B cell (primary cell): ENCODE results near the gene ZEB2. TPM values are rescaled to one million over a fixed set of nuclear protein-coding genes. Genes with fewer than 3 reads are reported as not detected.

Experiments used
- ATAC-seq: fragments of 200-7000 bp; cut with Tn5 transposase; one replicate; pipeline ENCODE4 v1.10.0; 2021; ENCODE audit warnings: low read depth, mild to moderate bottlenecking, moderate number of reproducible peaks, moderate library complexity
- CTCF ChIA-PET: fragments of 350-600 bp; sonication (Branson Sonifier 250); formaldehyde crosslinking; loops from one replicate; lab custom pipeline; 2021; ENCODE audit warnings: antibody characterized with exemption, inconsistent platforms; lab: Charles Lee
- POLR2A ChIA-PET: fragments of 350-600 bp; sonication (Branson Sonifier 250); formaldehyde crosslinking; loops from one replicate; lab custom pipeline; 2021; ENCODE audit warnings: antibody characterized with exemption; lab: Charles Lee
- DNase-seq: peaks from one replicate; pipeline ENCODE4 v3.0.0; 2013
- H2AFZ ChIP-seq: 2 replicates; pipeline ENCODE4 v1.6.1; 2012; ENCODE audit warnings: mild to moderate bottlenecking, low read depth, low read length; ENCODE audit not compliant: insufficient read depth, poor library complexity, severe bottlenecking
- H3K27ac ChIP-seq, 2 donors: 1 replicate in 1 of 2; 2 replicates in 1 of 2; pipeline ENCODE4 v1.5.1; 2012 to 2013; ENCODE audit warnings: low read length in 2 of 2, mild to moderate bottlenecking in 2 of 2, moderate library complexity in 1 of 2
- H3K27me3 ChIP-seq, 4 experiments: fragments of 200-600 bp in 1 of 4; sonication (generic) in 1 of 4; replicated peaks in 1 of 4; 1 replicate in 2 of 4; 2 replicates in 2 of 4; pipeline versions ENCODE4 v1.6.1 to v1.7.0; 2013 to 2016; ENCODE audit warnings: low read length in 3 of 4, mild to moderate bottlenecking in 2 of 4, mixed read lengths in 1 of 4, moderate library complexity in 1 of 4; ENCODE audit not compliant: insufficient read depth in 4 of 4, control insufficient read depth in 3 of 4; ENCODE audit errors: control extremely low read depth in 1 of 4
- H3K36me3 ChIP-seq, 2 experiments: replicated peaks in 1 of 2; 1 replicate in 1 of 2; 2 replicates in 1 of 2; pipeline versions ENCODE4 v1.6.1 to v1.7.1; 2013; ENCODE audit warnings: low read length in 1 of 2; ENCODE audit not compliant: insufficient read depth in 2 of 2, control insufficient read depth in 1 of 2; ENCODE audit errors: control extremely low read depth in 1 of 2, extremely low read depth in 1 of 2
- H3K4me1 ChIP-seq, 2 donors: fragments of 200-600 bp in 1 of 2; sonication (generic) in 1 of 2; 1 replicate in 1 of 2; 2 replicates in 1 of 2; pipeline versions ENCODE4 v1.5.1 to v1.6.1; 2013 to 2017; ENCODE audit warnings: low read length in 2 of 2; ENCODE audit not compliant: control insufficient read depth in 2 of 2, insufficient read depth in 2 of 2
- H3K4me2 ChIP-seq: replicated peaks from 2 replicates; pipeline ENCODE3; 2012; ENCODE audit warnings: mild to moderate bottlenecking, low read depth, low read length; ENCODE audit not compliant: poor library complexity, severe bottlenecking
- H3K4me3 ChIP-seq, 5 experiments: fragments of 200-600 bp in 1 of 5; sonication (generic) in 1 of 5; 1 replicate in 3 of 5; 2 replicates in 2 of 5; pipeline versions ENCODE4 v1.5.1 to v1.7.0; 2011 to 2016; ENCODE audit warnings: low read length in 4 of 5, mild to moderate bottlenecking in 4 of 5, low read depth in 2 of 5, control low read depth in 1 of 5, moderate library complexity in 1 of 5; ENCODE audit not compliant: insufficient read depth in 1 of 5; ENCODE audit errors: control extremely low read depth in 1 of 5, extremely low read depth in 1 of 5
- H3K79me2 ChIP-seq: fragments of 200-600 bp; sonication (generic); one replicate; pipeline ENCODE4 v1.6.0; 2016; ENCODE audit warnings: low read length; ENCODE audit not compliant: control insufficient read depth, insufficient read depth
- H3K9ac ChIP-seq: fragments of 200-600 bp; sonication (generic); 2 replicates; pipeline ENCODE4 v1.6.1; 2017; ENCODE audit warnings: mild to moderate bottlenecking, low read length, moderate library complexity
- H3K9me3 ChIP-seq, 3 donors: one replicate each; pipeline versions ENCODE4 v1.6.1 to v1.7.1; 2013; ENCODE audit warnings: low read length in 2 of 3; ENCODE audit not compliant: control insufficient read depth in 2 of 3, insufficient read depth in 1 of 3; ENCODE audit errors: control extremely low read depth in 1 of 3
- H4K20me1 ChIP-seq: 2 replicates; pipeline ENCODE4 v1.6.0; 2012; ENCODE audit warnings: mild to moderate bottlenecking, low read length; ENCODE audit not compliant: insufficient read depth, control insufficient read depth, poor library complexity, severe bottlenecking
- H3K27ac Mint-ChIP-seq: one replicate; pipeline ENCODE4 v1.8.0; 2021; ENCODE audit warnings: mixed read lengths
- H3K27me3 Mint-ChIP-seq: one replicate; pipeline ENCODE4 v1.8.0; 2021; ENCODE audit warnings: mixed read lengths
- H3K4me1 Mint-ChIP-seq: one replicate; pipeline ENCODE4 v1.8.0; 2021; ENCODE audit warnings: mixed read lengths
- H3K4me3 Mint-ChIP-seq: one replicate; pipeline ENCODE4 v1.8.0; 2021; ENCODE audit warnings: mixed read lengths
- H3K9me3 Mint-ChIP-seq: one replicate; pipeline ENCODE4 v1.8.0; 2022; ENCODE audit warnings: mixed read lengths; ENCODE audit not compliant: insufficient read depth
- EZH2 ChIP-seq: IDR thresholded peaks from 2 replicates; pipeline ENCODE4 v1.6.1; 2012; ENCODE audit warnings: borderline replicate concordance, low read depth, mild to moderate bottlenecking, moderate library complexity, low read length; ENCODE audit not compliant: insufficient read depth, poor library complexity, severe bottlenecking
- WGBS: methylation state at CpG from one replicate; pipeline ENCODE4 v1.1.5; 2013; ENCODE audit warnings: missing lambda C conversion rate; ENCODE audit not compliant: insufficient coverage; 5-methylcytosine and 5-hydroxymethylcytosine counted together
- intact Hi-C: fragments of 100-400 bp; cut with micrococcal nuclease; formaldehyde crosslinking; loops from one replicate; pipeline ENCODE4 v1.10.0; 2022
- polyA plus RNA-seq: library from polyadenylated mRNA; depleted of rRNA; stranded (reverse); fragments of >200 nt; gene quantifications from 2 replicates; pipeline ENCODE4 v1.2.3, GENCODE V29; 2012
- total RNA-seq, 2 donors: library from RNA; stranded (reverse); fragments of 120-200 nt in 1 of 2; gene quantifications; 1 replicate in 1 of 2; 2 replicates in 1 of 2; pipeline versions ENCODE4 v1.2.3 to v1.2.4, GENCODE V29; 2013 to 2022
- TF ChIP-seq, protein P1 (sequence below): fragments of 200-600 bp; IDR thresholded peaks from one replicate; pipeline ENCODE4 v1.8.0; 2022; ENCODE audit warnings: antibody characterized with exemption, mild to moderate bottlenecking

The ZEB2 gene
- total and polyA plus RNA-seq, 2 donors (not counting 1 experiment from before 2014, with no cell fraction given) = 56.3 to 217 TPM

DNA sequence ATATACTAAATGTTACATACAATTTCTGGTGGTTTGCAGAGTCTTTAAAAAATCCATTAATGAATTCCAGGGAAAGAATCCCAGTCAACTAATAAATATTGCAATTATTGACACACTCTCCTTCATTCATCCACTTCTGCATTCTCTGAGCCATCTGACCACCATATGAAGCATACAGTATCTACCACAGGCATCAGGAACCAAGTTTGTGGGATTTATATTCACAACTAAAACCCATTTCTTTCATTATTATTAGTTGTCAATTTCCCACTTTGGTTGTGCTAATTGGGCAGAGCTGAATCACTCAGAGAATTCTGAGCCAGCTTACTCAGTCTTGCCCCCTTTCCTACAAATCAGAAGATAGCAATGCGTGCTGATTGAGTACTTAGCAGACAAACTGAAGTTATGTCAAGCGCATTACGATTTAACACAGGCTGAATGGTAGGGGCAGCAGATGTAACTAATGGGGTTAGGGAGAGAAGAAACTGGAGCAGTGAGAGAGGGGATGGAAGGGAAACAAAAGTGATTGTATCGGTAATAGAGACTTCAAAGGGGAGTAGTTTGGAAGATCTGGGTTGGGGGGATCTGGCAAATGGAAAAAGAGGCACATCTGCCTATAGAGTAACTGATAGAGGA lies 52.3 kb downstream of the ZEB2 start:
- H3K4me3 Mint-ChIP-seq = no peak overlapping the region
- H3K79me2 ChIP-seq = peaks cover 98% of the 10 kb centered on the region
- H3K4me2 ChIP-seq = no peak overlapping the region
- peaks cover 36% of the 10 kb centered on the region for H3K4me1 Mint-ChIP-seq
- peaks cover 30 to 32% of the 10 kb centered on the region in 2 donors for H3K4me1 ChIP-seq
- CTCF ChIA-PET = no interaction called here
- H3K9me3 Mint-ChIP-seq = no peaks in the 10 kb centered on the region
- no peak overlapping the region for H3K9ac ChIP-seq
- no peak for DNase-seq
- H2AFZ ChIP-seq = no peak overlapping the region
- peaks cover 0 to 16% of the 10 kb centered on the region in 2 experiments for H3K36me3 ChIP-seq
- no peaks in the 10 kb centered on the region for H3K27me3 Mint-ChIP-seq
- H3K27me3 ChIP-seq = no peaks in the 10 kb centered on the region
- intact Hi-C loops = loop anchor here (5.0 kb wide), 1 partner anchor 40 kb away; no protein-coding TSS in a partner anchor
- POLR2A ChIA-PET = no interaction called here
- ATAC-seq = no peak
- no peaks in the 10 kb centered on the region for H3K9me3 ChIP-seq
- H3K4me3 ChIP-seq = no peak overlapping the region
- H4K20me1 ChIP-seq = peaks cover 65% of the 10 kb centered on the region
- TF ChIP-seq EZH2 = no peak
- TF ChIP-seq, protein P1, sequence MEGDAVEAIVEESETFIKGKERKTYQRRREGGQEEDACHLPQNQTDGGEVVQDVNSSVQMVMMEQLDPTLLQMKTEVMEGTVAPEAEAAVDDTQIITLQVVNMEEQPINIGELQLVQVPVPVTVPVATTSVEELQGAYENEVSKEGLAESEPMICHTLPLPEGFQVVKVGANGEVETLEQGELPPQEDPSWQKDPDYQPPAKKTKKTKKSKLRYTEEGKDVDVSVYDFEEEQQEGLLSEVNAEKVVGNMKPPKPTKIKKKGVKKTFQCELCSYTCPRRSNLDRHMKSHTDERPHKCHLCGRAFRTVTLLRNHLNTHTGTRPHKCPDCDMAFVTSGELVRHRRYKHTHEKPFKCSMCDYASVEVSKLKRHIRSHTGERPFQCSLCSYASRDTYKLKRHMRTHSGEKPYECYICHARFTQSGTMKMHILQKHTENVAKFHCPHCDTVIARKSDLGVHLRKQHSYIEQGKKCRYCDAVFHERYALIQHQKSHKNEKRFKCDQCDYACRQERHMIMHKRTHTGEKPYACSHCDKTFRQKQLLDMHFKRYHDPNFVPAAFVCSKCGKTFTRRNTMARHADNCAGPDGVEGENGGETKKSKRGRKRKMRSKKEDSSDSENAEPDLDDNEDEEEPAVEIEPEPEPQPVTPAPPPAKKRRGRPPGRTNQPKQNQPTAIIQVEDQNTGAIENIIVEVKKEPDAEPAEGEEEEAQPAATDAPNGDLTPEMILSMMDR = no peak
- H3K27ac ChIP-seq = peak overlapping the region in 1 of 2 donors; percentile 46
- 97% methylated on average over 4 of the region's 4 CpGs for WGBS
- H3K27ac Mint-ChIP-seq = no peak overlapping the region

DNA sequence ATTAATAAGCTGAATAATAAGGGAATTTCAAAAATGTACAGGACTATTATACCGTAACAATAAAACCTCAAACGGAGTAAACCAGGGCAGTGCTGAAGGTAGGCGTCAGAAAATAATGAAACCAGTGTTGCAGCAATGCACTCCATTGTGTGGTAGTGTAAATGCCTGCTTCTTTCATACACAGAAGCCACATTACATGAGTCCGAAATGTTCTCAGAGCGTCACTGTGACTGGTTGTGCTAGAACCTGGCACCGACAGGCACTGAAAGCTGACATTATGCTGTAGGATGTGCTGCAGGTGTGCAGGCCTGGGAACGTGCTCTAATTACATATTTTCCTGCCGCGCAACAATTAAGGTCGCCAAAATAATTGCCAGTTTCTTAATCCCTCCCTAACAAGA lies 53.3 kb downstream of the ZEB2 start:
- no peak for ATAC-seq
- TF ChIP-seq, protein P1 = no peak
- TF ChIP-seq EZH2 = no peak
- ChIA-PET POLR2A (interaction anchor here (0.7 kb wide), 1 partner anchor 217 kb away, joined by 3 read pairs; no protein-coding TSS in a partner anchor), CTCF (interaction anchor here (1.5 kb wide), 1 partner anchor 15 kb away, joined by 4 read pairs; no protein-coding TSS in a partner anchor)
- Mint-ChIP-seq H3K9me3 (no peaks in the 10 kb centered on the region), H3K4me3 (no peak overlapping the region), H3K4me1 (peaks cover 44% of the 10 kb centered on the region), H3K27me3 (no peaks in the 10 kb centered on the region), H3K27ac (no peak overlapping the region)
- H3K4me2 ChIP-seq = no peak overlapping the region
- H3K79me2 ChIP-seq = peaks cover 98% of the 10 kb centered on the region
- no peak overlapping the region for H3K27ac ChIP-seq
- H3K9me3 ChIP-seq = no peaks in the 10 kb centered on the region
- intact Hi-C loops = loop anchor here (5.0 kb wide), 1 partner anchor 41 kb away; no protein-coding TSS in a partner anchor
- H2AFZ ChIP-seq = no peak overlapping the region
- H3K4me1 ChIP-seq = peaks cover 22 to 29% of the 10 kb centered on the region in 2 donors
- H3K36me3 ChIP-seq = peaks cover 0 to 15% of the 10 kb centered on the region in 2 experiments
- H3K4me3 ChIP-seq = no peak overlapping the region
- H3K9ac ChIP-seq = no peak overlapping the region
- H4K20me1 ChIP-seq = peaks cover 66% of the 10 kb centered on the region
- DNase-seq = no peak
- no peaks in the 10 kb centered on the region for H3K27me3 ChIP-seq
- 100% methylated on average over 1 of the region's 10 CpGs for WGBS
